GM03348 (cell line): ENCODE results near the gene SEMA3C.
"Not testable (repeated sequence)": the region's sequence is repeated elsewhere in the genome, so short reads cannot be mapped to it uniquely, and the experiment has no call there.

Source experiments
- DNase-seq: peaks from one replicate; pipeline ENCODE4 v3.0.0; 2012; ENCODE audit warnings: low spot score

Gene SEMA3C

DNA sequence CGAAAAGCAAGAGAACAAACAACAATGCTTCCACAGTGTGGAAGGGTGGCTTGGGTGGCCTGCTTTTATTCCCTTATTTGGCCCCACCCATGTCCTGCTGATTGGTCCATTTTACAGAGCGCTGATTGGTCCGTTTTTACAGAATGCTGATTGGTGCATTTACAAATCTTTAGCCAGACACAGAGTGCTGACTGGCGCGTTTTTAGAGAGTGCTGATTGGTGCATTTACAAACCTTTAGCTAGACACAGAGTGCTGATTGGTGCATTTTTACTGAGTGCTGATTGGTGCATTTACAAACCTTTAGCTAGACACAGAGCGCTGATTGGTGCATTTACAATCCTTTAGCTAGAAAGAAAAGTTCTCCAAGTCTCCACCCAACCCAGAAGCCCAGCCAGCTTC is 8.1 kb upstream of the SEMA3C start:
- not testable (repeated sequence) for DNase-seq

DNA sequence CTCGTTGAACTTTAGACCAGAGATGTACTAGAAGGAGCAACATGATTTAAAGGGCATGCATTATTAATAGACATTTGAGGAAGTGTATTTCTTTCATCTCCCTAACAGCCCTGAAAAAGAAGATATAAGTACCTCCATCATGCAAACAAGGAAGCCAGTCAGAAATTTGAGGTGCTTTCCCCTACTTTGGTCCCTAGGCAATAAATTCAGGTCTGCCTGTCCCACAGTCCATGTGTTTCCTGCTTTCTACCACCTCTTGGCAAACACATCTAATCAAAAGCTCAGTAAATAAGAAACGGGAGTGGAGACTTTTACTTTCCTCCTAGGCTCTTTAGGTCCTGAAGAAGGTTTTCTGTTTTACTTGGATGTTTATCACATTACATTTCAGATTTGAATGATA is 5.2 kb upstream of the SEMA3C start:
- no peak for DNase-seq

DNA sequence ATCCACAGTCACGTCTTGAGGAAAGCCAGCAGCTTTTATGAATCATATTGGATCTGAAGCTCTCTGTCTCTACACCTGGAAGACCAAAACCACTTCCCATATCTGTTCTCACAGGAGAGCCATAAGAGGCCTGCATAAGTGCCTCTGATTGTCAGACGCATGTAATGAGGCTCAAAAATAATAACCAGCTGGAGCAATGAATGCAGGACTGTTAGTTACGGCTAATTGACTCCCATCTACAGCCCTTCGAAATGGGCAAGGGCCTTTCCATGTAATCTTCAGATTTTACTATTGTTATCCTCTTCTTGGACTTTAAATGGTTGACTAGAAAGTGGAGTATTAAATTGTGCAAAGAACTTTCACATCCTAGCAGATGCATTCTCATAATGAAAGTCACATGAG is 4.4 kb upstream of the SEMA3C start:
- no peak for DNase-seq

DNA sequence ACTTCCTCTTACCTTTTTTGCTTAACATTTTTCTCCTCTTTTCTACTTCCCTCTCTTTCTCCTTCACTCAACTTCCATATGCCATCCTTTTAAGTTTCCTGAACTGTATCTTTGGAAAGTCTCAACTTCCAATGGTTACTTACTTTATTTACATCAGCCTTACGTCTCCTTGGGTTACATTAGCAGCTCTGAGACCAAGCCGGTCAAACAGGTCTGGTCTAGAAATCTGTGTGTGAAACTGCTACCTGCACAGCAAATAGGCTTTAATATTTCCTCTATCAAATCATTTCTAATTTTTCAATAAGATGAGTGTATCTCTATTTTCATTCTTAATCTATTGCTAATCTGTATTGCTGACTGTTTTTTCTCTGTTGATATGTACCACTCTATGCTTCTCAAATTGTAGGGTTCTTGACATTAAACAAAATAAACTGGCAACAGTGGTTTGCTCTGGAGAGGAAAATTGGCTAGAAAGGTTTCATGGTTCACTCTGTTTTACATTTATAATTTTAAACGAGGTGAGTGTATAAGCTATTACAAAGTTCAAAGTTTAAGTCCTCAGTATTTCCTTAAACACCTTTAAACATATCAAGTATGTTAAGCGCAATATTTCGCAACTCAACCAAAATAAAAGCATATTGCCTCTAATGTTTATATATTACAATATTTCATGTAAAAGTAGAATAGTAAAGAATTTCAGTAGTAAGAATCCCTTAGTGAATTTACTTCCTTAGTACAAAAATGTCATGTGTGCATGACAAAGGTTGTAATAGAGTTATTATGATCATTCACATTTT is 3.6 kb upstream of the SEMA3C start:
- DNase-seq, result no peak

GRCh38 chr7:80921130-80921529 is 2.3 kb upstream of the SEMA3C start:
- no peak for DNase-seq

GRCh38 chr7:80918399-80918798 is 452 bp downstream of the SEMA3C start:
- DNase-seq, result no peak

DNA sequence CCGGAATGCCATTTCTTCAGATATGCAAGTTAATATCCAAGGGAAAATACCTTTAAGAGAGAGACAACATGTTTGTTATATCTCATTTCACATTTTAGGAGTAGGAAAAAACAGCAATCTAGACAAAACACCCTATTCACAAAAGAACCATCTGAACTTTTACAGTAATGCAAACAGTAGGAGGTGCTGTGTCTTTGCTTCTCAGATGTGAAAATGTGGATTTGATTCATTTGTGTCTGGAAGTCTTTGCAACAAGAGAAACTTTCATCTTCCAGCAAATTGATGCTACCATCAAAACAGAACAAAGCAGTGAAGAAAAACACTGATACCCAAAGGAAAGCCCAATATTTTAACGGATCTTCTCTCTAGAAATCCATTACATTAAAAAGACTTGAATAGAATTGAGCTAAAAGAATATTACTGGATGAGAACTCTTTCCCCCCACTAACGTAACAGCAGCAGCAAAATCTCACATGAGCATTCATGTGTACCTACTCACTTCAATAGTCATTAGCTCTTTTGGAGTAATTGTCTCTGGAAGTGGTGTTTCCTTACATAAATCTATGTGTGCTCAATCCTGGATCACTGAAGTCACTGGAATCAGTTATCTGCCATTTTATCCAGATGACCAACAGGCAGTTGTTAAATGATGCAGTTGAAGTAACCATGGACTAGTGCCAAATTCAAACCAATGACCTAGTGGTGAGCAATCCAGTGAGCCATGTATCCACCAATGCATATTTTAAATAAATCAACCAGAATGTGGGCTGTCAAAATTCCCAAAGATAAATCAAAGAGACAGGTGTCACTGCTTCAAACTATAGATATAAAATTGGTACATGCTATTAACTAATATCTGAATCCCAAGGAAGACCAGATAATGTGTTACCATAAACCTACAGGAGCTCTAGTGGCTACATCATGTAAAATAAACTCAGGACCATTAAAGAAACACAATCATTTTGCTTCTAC is 1.8 kb downstream of the SEMA3C start:
- DNase-seq, result peak; percentile 47

DNA sequence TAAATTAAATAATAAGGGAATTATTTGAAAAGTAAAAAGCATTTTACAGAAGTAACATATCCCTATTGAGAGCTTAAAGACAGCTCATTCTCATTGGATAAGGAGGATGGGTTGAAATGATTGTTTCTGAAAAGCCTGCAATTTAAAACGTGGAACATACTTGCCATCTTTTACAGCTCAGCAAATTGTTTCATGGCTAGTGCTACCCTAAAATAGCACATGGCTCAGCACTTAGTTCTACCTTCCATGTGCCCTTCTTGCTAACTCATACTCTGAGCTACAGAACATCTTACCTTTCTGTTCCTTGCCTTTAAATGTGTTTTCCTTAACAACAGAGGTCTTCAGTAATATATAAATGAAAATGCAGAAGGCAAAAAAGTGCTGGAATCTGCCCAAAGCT is 8.6 kb downstream of the SEMA3C start:
- DNase-seq, result no peak

DNA sequence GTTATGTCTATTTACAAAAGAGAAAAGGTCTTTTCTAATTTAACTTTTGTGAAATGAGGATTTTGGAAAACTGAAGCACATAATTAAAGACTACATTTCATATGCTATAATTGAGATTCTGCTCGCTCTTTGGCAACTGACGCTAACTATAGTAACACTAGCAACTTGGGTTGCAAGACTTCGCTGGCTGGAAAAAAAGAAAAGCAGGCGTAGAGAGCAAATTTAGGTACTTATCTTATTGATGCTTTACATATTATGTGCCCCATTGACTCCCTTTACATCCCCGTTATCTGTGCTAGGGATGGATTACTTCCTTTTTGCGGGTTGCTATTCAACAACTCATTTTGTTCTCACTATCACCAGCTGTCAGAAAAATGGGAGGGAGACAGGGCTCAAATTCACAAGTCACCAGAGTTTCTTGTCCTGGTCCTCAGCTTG is 10.5 kb downstream of the SEMA3C start:
- DNase-seq, result no peak

GRCh38 chr7:80907612-80908011 is 11.2 kb downstream of the SEMA3C start:
- no peak for DNase-seq

DNA sequence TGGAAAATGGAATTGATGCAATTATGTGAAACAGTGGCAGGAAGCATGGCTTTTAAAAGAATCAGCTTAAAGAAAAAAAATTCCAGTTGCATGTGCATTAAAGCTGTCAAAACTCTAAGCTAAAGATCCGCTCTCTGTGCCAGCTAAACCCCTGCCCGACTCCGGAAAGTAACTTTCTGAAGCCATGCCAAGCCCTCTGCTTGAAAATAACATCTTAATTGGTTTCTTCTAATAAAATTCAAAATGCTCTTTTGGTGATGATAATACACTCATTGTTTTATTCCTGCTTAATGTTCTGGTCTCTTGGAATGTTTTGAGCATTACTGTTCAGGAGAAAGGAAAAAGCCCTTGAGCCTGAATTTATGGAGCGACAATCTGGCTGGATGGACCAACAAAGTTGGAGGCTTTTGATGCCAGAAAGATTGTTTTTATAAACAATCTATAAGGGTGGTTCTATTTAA is 11.7 kb downstream of the SEMA3C start:
- no peak for DNase-seq

GRCh38 chr7:80905334-80905733 is 13.5 kb downstream of the SEMA3C start:
- DNase-seq, result no peak

- DNase-seq, result no peak
Measured at GRCh38 chr7:80902716-80903308, 16.0 kb downstream of the SEMA3C start.

DNA sequence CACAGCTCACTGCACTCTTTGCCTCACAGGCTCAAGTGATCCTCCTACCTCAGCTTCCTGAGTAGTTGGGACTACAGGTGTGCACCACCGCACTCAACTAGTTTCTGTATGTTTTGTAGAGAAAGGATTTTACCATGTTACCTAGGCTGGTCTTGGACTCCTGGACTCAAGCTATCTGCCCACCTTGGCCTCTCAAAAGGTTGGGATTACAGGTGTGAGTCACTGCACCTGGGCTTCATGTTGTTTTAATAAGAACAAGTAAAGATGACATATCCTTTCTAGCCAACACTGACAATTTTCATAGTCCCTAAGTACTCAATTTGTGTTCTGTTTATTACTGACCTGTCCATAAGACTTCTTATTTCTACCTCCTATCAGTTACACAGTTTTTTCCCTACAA is 16.8 kb downstream of the SEMA3C start:
- DNase-seq, result no peak

- DNase-seq, result peak; percentile 51
Measured at GRCh38 chr7:80900583-80901576, 18.0 kb downstream of the SEMA3C start.

GRCh38 chr7:80896906-80897598 is 21.8 kb downstream of the SEMA3C start:
- DNase-seq, result peak; percentile 37

DNA sequence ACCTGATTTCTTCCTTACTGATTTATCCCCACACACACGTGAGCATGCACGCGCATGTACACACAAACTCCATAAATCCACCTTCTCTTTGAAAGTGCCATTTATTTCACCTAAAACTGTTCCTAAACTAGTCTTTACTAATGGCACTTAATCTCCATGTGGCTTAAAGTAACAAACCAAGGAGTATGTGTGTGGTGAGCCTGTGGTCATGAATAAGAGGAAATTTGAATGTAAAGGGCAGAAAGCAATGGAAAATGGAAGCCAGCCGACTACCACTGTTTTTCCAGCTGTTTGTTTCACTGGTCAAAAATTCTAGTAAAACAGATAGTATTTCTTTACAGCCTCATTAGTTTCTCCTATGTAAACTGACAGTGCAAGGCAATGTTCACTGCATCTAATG is 23.8 kb downstream of the SEMA3C start:
- no peak for DNase-seq

- DNase-seq, result no peak
Measured at GRCh38 chr7:80891259-80891544, 27.6 kb downstream of the SEMA3C start.

DNA sequence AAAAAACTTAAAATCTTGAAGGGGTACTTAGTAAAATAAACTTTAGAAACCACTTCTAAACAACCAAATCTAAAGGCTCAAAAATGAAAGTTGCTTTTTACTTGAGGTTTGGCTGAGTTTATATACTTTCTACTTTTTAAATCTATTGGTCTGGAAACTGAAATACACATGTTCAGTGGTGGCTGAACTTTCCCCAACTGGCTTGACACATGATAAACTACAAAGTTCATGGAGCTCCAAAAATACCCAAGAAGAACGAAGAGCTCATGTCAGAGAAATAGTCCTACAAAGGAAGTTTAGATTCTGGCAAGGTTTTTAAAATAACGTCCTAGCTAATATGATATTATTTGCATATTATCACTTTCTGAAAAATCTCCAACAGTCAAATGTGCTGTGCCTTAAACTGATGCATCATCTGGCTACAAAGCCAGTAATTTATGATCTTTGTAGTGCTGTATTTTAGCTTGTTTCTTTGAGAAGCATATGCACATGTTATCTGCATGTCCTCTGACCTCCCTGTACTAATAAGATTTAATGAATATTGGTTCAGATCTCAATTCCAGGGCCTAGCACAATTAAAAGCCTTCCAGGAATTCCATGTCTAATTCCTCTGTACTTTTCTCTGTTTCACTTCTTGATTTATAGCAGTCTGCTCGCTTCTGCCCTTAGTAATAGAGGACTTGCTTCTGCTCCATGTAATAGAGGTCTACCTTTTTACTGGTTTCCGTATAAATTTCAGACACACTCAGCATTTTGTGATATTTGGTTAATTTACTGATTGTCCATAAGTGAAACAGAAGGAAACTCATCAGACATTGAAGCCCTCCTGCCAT is 28.2 kb downstream of the SEMA3C start:
- no peak for DNase-seq

DNA sequence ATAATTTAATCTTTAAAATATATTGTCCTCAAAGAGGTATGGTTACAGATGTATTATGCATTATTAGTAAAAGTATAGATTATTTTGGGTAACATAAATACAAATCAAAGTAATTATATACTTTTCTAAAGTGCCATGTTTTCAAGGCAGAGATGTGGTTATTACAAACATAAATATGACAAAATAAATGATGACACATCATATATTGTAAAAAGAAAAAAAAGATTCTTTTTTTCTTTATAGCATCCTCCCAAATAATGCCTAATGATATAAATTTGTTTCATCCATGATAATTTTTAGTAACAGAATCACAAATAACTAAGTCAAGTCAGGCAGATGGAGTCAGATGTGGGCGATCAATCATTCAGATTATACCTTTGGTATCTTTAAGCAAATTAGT is 29.3 kb downstream of the SEMA3C start:
- no peak for DNase-seq
